HCEC 1CT (cell line): ENCODE measurements around the gene MTRR.

ENCODE experiments used
- DNase-seq: peaks from one replicate; pipeline ENCODE4 v3.0.0-alpha.2; 2017

MTRR gene

GRCh38 chr5:7857926-7858632 lies 10.9 kb upstream of the MTRR start:
- no peak for DNase-seq

- no peak for DNase-seq
Measured at GRCh38 chr5:7866196-7866595, 2.8 kb upstream of the MTRR start.

GRCh38 chr5:7867260-7867659 lies 1.7 kb upstream of the MTRR start:
- no peak for DNase-seq

- DNase-seq, result no peak
Measured at GRCh38 chr5:7868427-7868772, 548 bp upstream of the MTRR start.

- peak; percentile 6 for DNase-seq
Measured at GRCh38 chr5:7869474-7870136, 657 bp downstream of the MTRR start.

GRCh38 chr5:7871653-7872052 lies 2.7 kb downstream of the MTRR start:
- DNase-seq, result no peak

GRCh38 chr5:7872517-7873130 lies 3.7 kb downstream of the MTRR start:
- no peak for DNase-seq

GRCh38 chr5:7873216-7873615 lies 4.3 kb downstream of the MTRR start:
- DNase-seq, result no peak

GRCh38 chr5:7874639-7875038 lies 5.7 kb downstream of the MTRR start:
- no peak for DNase-seq

- no peak for DNase-seq
Measured at GRCh38 chr5:7875151-7875550, 6.2 kb downstream of the MTRR start.

GRCh38 chr5:7876867-7877266 lies 7.9 kb downstream of the MTRR start:
- DNase-seq, result peak; percentile 62

- DNase-seq, result no peak
Measured at GRCh38 chr5:7877851-7878250, 8.9 kb downstream of the MTRR start.

- peak; percentile 26 for DNase-seq
Measured at GRCh38 chr5:7878381-7878873, 9.5 kb downstream of the MTRR start.

- DNase-seq, result no peak
Measured at GRCh38 chr5:7881091-7881490, 12.1 kb downstream of the MTRR start.

GRCh38 chr5:7881816-7882215 lies 12.9 kb downstream of the MTRR start:
- DNase-seq, result no peak

- no peak for DNase-seq
Measured at GRCh38 chr5:7882926-7883325, 14.0 kb downstream of the MTRR start.

GRCh38 chr5:7884491-7885267 lies 15.7 kb downstream of the MTRR start:
- DNase-seq, result no peak

GRCh38 chr5:7886849-7887475 lies 18.0 kb downstream of the MTRR start:
- DNase-seq, result peak; percentile 61

GRCh38 chr5:7888901-7889300 lies 20.0 kb downstream of the MTRR start:
- no peak for DNase-seq

- no peak for DNase-seq
Measured at GRCh38 chr5:7894439-7894838, 25.5 kb downstream of the MTRR start.

- DNase-seq, result no peak
Measured at GRCh38 chr5:7894860-7895259, 25.9 kb downstream of the MTRR start.

GRCh38 chr5:7897014-7897600 lies 28.2 kb downstream of the MTRR start:
- DNase-seq, result peak; percentile 34

GRCh38 chr5:7902201-7902600 lies 33.3 kb downstream of the MTRR start:
- no peak for DNase-seq
